ENCODE data around the gene MAP1S. TPM values are rescaled to one million over a fixed set of nuclear protein-coding genes. Genes with fewer than 3 reads are reported as not detected.

MAP1S gene
- total and polyA plus RNA-seq, 10 donors, result 15.0 to 63.1 (median 35.5) TPM

DNA sequence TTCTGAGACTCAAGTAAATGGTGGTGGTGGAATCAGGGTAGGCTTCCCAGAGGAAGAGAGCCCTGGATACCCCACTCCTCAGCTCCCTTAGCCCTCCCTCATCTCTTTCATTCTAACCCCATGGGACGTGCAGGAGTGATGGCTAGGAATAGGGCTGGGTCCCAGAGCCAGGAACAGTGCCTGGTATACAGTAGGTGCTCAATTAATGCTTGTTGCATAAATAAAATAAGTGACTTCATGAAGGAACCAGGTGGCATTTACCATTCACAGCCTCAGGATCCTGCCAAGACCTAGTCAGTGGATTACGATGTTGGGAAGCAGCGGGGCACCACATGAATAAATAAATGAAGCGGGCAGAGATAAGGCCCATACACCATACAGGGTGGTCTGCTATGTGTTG is 35.0 kb upstream of the MAP1S start:
- H3K36me3 ChIP-seq, result no peaks in the 10 kb centered on the region
- TF ChIP-seq POLR2A (IDR thresholded peaks at IDR 0.05) (no peak), POLR2AphosphoS5 (IDR thresholded peaks at IDR 0.05) (no peak)
- TF ChIP-seq, protein P1, sequence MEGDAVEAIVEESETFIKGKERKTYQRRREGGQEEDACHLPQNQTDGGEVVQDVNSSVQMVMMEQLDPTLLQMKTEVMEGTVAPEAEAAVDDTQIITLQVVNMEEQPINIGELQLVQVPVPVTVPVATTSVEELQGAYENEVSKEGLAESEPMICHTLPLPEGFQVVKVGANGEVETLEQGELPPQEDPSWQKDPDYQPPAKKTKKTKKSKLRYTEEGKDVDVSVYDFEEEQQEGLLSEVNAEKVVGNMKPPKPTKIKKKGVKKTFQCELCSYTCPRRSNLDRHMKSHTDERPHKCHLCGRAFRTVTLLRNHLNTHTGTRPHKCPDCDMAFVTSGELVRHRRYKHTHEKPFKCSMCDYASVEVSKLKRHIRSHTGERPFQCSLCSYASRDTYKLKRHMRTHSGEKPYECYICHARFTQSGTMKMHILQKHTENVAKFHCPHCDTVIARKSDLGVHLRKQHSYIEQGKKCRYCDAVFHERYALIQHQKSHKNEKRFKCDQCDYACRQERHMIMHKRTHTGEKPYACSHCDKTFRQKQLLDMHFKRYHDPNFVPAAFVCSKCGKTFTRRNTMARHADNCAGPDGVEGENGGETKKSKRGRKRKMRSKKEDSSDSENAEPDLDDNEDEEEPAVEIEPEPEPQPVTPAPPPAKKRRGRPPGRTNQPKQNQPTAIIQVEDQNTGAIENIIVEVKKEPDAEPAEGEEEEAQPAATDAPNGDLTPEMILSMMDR (IDR thresholded peaks at IDR 0.05 in 8 of 11, conservative IDR thresholded peaks at IDR 0.05 in 3 of 11), result no peak
- 56 to 79% (median 62%) methylated on average over 4 of the region's 4 CpGs for WGBS, 5 donors
- peaks cover 3 to 100% (median 46%) of the 10 kb centered on the region in 7 donors for H3K27me3 ChIP-seq (replicated peaks in 1 of 7)
- peaks cover 16 to 55% (median 41%) of the 10 kb centered on the region in 6 donors for H3K4me1 ChIP-seq
- no peaks in the 10 kb centered on the region for H3K9me3 ChIP-seq
- intact Hi-C loops (cut with DNase I; ENCODE audit: low total_unique reads), result no loop called here
- no peak for DNase-seq
- H3K4me3 ChIP-seq, result no peak overlapping the region
- H3K27ac ChIP-seq, result no peak overlapping the region

DNA sequence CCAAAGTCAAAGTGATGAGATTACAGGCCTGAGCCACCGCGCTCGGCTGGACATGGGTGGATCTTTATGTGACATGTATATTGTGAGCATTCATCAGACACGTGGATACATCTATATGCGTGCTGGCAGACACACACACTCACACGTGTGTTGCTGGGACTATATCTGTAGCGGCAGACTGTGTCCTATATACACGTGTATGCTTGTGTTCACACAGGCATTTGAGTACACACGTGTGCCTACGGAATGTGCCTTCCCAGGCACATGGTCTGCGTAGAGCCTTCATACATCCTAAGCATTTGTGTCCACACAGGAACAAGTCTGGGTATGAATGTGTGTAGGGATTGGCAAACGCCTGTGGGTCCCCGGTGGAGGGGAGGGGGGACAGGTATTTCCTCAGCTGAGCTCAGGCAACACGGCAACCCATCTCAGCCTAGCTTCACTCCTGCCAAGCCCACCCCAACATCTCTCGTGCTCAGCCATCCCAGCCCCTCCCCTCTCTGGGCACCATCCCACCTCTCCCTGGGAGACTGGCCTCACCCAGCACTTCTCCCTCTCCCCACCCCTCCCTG is 33.7 kb upstream of the MAP1S start:
- H3K27ac ChIP-seq, result no peak overlapping the region
- DNase-seq, result no peak
- intact Hi-C loops (cut with DNase I; ENCODE audit: low total_unique reads), result no loop called here

DNA sequence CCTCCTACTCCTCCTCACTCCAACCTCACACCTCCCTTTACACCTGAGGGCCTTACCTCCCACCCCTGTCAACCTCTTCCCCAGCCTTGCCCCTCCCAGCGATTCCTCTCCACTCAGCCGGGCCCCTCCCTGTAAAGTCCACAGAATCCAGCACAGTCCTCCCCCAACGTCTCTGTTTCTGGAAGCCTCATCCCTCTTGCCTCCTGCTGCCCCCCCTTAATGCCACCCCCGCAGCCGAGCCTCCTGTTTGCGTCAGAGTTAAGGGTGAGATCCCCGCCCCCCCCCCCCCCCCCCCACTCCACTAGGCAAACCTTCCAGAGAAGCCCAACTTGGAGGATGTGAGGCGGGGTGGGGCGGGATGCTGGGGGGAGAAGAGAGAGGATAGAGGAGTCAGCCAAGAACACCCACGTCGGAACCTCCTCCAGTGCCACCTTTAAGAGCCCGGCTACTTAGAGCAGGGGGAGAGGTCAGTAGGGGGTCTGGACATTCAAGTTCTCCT is 33.2 kb upstream of the MAP1S start:
- intact Hi-C loops (cut with DNase I; ENCODE audit: low total_unique reads), result no loop called here
- Histone ChIP-seq H3K36me3 (no peaks in the 10 kb centered on the region), H3K27ac (no peak overlapping the region), H3K4me1 (peaks cover 11 to 36% (median 26%) of the 10 kb centered on the region in 6 donors), H3K9me3 (no peaks in the 10 kb centered on the region), H3K4me3 (peak overlapping the region in 1 of 8 donors; percentile 53), H3K27me3 (replicated peaks in 1 of 7) (peaks cover 3 to 100% (median 42%) of the 10 kb centered on the region in 7 donors)
- no peak for DNase-seq
- WGBS, 5 donors, result 0 to 7% (median 5%) methylated on average over 11 to 12 of the region's 12 CpGs
- TF ChIP-seq POLR2AphosphoS5 (IDR thresholded peaks at IDR 0.05) (no peak), POLR2A (IDR thresholded peaks at IDR 0.05) (no peak)
- TF ChIP-seq, protein P1 (IDR thresholded peaks at IDR 0.05 in 8 of 11, conservative IDR thresholded peaks at IDR 0.05 in 3 of 11), result no peak

More for the DNA sequence above, 33.7 kb upstream of the MAP1S start:
- Histone ChIP-seq H3K9me3 (no peaks in the 10 kb centered on the region), H3K4me1 (peaks cover 13 to 42% (median 29%) of the 10 kb centered on the region in 6 donors), H3K36me3 (no peaks in the 10 kb centered on the region), H3K27me3 (replicated peaks in 1 of 7) (peaks cover 3 to 99% (median 42%) of the 10 kb centered on the region in 7 donors), H3K4me3 (no peak overlapping the region)
- 54 to 64% (median 61%) methylated on average over 15 of the region's 15 CpGs for WGBS, 5 donors
- TF ChIP-seq POLR2AphosphoS5 (IDR thresholded peaks at IDR 0.05) (no peak), POLR2A (IDR thresholded peaks at IDR 0.05) (no peak)

DNA sequence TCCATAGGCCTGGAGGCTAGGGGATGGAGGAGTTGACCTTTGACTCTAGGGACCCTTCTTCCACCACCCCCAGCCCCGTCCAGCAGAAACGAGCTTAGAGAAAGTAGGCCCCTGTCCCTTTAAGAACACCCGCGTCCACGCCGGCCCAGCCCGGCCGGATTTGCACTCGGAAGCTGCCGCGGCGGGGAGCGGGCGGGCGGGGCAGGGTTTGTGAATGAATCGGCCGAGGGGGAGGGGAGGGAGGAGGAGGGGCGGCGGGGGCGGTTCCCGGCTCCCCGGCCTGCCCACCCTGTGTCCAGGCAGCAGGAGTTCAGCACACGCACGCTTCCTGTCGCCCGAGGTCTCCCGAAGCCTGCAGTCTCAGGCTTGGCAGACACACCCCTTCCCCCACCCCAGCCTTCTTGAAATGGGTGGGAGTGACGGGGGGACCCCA is 32.7 kb upstream of the MAP1S start:
- Histone ChIP-seq H3K4me1 (peaks cover 11 to 32% (median 24%) of the 10 kb centered on the region in 6 donors), H3K27me3 (replicated peaks in 1 of 7) (peaks cover 3 to 100% (median 42%) of the 10 kb centered on the region in 7 donors), H3K27ac (no peak overlapping the region), H3K9me3 (no peaks in the 10 kb centered on the region), H3K36me3 (no peaks in the 10 kb centered on the region), H3K4me3 (peak overlapping the region in 2 of 8 donors; percentile 9 to 53)
- TF ChIP-seq, protein P1 (IDR thresholded peaks at IDR 0.05 in 8 of 11, conservative IDR thresholded peaks at IDR 0.05 in 3 of 11), result no peak
- TF ChIP-seq POLR2A (IDR thresholded peaks at IDR 0.05) (no peak), POLR2AphosphoS5 (IDR thresholded peaks at IDR 0.05) (no peak)
- intact Hi-C loops (cut with DNase I; ENCODE audit: low total_unique reads), result no loop called here
- DNase-seq, result no peak
- 0 to 1% (median 1%) methylated on average over 14 to 27 of the region's 28 CpGs for WGBS, 5 donors

All from spleen (tissue), 11 donors.